Activated naive CD8-positive, alpha-beta T cell treated with anti-CD3 and anti-CD28 coated beads, Interleukin-2, amount 50 U/mL, for 24 hours (primary cell): ENCODE measurements around the gene ORC5.
A peak's percentile ranks its signal among the peaks of the same experiment; 100 is the strongest.

Experiments used
- ATAC-seq: fragments of 150-1000 bp; cut with Tn5 transposase; one replicate; pipeline ENCODE4 v1.10.0; 2021
- DNase-seq: peaks from one replicate; pipeline ENCODE4 v3.0.0; 2021
- H3K27ac Mint-ChIP-seq: one replicate; pipeline ENCODE4 v1.8.0; 2021; ENCODE audit warnings: mild to moderate bottlenecking, mixed read lengths
- H3K27me3 Mint-ChIP-seq: one replicate; pipeline ENCODE4 v1.8.0; 2021; ENCODE audit warnings: mixed read lengths
- H3K36me3 Mint-ChIP-seq: one replicate; pipeline ENCODE4 v1.8.0; 2021; ENCODE audit warnings: low read depth, mixed read lengths
- H3K4me1 Mint-ChIP-seq: one replicate; pipeline ENCODE4 v1.8.0; 2021; ENCODE audit warnings: mixed read lengths
- H3K4me3 Mint-ChIP-seq: one replicate; pipeline ENCODE4 v1.8.0; 2021; ENCODE audit warnings: mild to moderate bottlenecking, moderate library complexity, mixed read lengths
- H3K9me3 Mint-ChIP-seq: one replicate; pipeline ENCODE4 v1.8.0; 2021; ENCODE audit warnings: mixed read lengths

Gene ORC5

DNA sequence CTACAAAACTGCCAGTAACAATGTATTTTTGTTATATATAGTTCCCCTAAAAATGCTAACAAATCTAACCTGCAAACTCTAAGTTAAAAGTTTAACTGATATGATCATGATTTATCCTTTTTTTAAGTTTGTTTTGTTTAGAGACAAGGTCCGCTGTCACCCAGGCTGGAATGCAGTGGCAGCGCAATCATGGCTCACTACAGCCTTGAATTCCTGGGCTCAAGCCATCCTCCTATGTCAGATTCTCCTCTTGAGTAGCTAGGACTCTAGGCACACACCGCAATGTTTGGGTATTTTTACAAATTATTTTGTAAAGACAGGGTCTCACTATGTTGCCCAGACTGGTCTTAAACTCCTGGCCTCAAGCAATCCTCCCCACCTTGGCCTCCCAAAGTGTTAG is 46.6 kb downstream of the ORC5 start:
- Mint-ChIP-seq H3K4me1 (no peaks in the 10 kb centered on the region), H3K9me3 (no peaks in the 10 kb centered on the region), H3K36me3 (peaks cover 32% of the 10 kb centered on the region), H3K27ac (no peak overlapping the region), H3K4me3 (no peak overlapping the region), H3K27me3 (no peaks in the 10 kb centered on the region)
- DNase-seq (no peak), ATAC-seq (no peak)

DNA sequence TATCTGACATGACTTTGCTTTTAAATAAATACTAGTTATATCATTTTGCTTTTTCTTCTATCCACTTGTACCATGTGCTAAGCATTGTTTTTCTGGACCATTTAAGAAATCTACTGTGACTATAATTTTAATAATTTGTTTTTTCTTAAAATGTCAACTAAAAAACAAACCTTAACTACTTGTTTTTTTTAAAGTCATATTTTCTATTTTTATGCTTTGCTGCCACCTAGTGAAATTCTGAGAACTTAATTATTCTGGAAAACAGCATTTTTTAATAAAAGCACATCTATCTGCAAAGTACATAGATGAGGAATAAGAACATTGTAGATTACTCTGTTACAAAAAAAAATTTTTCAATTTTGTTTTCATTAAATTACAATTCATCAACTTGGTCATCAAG is 47.4 kb downstream of the ORC5 start:
- no peak for DNase-seq
- H3K36me3 Mint-ChIP-seq = peaks cover 30% of the 10 kb centered on the region

DNA sequence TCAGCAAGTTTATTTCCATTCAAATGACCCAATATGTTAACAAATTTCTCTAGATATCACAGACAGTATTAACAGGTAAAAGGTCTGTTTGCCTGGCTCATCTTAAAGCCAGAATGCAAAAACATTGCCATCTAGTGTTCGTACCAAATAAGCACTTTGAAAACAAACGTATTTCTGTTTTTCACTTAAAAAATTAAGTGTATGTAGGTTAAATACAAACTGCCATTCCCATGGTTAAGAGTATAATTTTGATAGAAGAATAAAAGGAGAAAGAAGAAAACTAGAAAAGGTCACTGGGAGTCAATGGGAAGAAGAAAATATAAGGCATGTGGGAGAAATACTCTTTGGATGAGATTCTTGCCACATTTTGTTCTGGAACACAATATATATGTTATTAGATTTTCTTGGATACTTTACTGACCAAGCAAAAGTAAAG is 51.0 kb downstream of the ORC5 start:
- no peaks in the 10 kb centered on the region for H3K27me3 Mint-ChIP-seq
- no peak for ATAC-seq
- no peaks in the 10 kb centered on the region for H3K9me3 Mint-ChIP-seq
- H3K36me3 Mint-ChIP-seq = peaks cover 25% of the 10 kb centered on the region
- DNase-seq = no peak
- H3K4me3 Mint-ChIP-seq = no peak overlapping the region
- H3K27ac Mint-ChIP-seq = no peak overlapping the region
- no peaks in the 10 kb centered on the region for H3K4me1 Mint-ChIP-seq

More for the DNA sequence above, 47.4 kb downstream of the ORC5 start:
- Mint-ChIP-seq H3K4me3 (no peak overlapping the region), H3K4me1 (no peaks in the 10 kb centered on the region), H3K9me3 (no peaks in the 10 kb centered on the region), H3K27me3 (no peaks in the 10 kb centered on the region), H3K27ac (no peak overlapping the region)
- ATAC-seq = no peak

DNA sequence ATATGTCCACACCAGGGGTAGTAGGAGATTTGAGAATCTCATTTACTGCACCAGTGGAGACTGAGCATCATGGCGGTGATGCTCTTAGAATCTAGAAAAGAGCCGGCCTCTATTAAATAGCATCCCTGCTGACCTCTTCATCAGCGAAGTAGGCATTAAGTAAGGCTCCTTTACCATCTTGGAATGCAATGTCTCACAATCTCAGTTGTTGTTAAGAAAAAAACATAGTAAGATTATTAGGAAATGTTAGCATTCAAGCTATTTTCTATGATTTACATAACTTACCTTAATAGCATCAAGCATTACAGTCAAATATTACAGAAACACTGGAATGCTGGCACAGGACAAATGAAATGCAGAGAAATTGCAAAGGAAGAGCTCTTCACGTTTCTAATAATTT is 54.5 kb downstream of the ORC5 start:
- H3K4me1 Mint-ChIP-seq = no peaks in the 10 kb centered on the region
- no peaks in the 10 kb centered on the region for H3K27me3 Mint-ChIP-seq
- ATAC-seq (no peak), DNase-seq (no peak)
- no peak overlapping the region for H3K27ac Mint-ChIP-seq
- no peak overlapping the region for H3K4me3 Mint-ChIP-seq
- H3K9me3 Mint-ChIP-seq = no peaks in the 10 kb centered on the region
- H3K36me3 Mint-ChIP-seq = peaks cover 15% of the 10 kb centered on the region

DNA sequence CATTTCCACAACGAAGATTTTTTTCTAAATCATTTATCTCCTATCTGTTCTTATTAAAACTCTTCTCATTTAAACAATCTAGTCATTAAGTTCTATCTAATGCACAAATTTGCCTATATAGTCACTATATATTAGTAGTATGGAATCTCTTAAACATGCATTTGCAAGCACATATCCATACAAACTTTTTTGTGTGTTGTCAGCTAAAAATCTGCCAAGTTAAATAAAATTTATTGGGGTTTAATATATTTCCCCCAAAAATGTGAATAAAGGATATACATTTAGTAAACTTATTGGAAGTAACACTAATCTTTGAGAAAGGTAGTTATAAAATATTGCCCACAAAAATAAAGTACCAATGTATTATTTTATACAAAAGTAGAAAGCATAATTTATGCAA is 55.3 kb downstream of the ORC5 start:
- Mint-ChIP-seq H3K36me3 (peaks cover 15% of the 10 kb centered on the region), H3K4me1 (no peaks in the 10 kb centered on the region), H3K27ac (no peak overlapping the region), H3K9me3 (no peaks in the 10 kb centered on the region), H3K27me3 (no peaks in the 10 kb centered on the region), H3K4me3 (no peak overlapping the region)
- DNase-seq (no peak), ATAC-seq (no peak)

DNA sequence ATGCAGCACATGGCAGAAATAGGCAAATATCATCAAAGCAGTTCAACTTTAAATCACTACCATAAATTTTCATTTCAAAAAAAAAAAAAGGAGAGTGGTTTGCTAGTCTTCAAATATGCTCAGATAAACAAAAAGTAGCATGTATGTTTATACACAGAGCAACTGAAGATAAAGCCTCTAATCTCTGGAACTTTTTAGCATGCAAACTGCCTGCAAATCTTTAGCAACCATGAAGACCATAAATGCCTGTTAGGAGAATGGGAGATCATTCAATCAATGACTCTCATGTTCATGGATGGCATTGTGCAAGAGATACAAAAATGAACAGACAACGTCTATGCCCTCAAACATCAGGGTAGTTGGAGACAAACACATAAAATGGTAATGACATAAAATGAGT is 57.3 kb downstream of the ORC5 start:
- no peaks in the 10 kb centered on the region for H3K4me1 Mint-ChIP-seq
- no peak for ATAC-seq
- H3K27me3 Mint-ChIP-seq = no peaks in the 10 kb centered on the region

DNA sequence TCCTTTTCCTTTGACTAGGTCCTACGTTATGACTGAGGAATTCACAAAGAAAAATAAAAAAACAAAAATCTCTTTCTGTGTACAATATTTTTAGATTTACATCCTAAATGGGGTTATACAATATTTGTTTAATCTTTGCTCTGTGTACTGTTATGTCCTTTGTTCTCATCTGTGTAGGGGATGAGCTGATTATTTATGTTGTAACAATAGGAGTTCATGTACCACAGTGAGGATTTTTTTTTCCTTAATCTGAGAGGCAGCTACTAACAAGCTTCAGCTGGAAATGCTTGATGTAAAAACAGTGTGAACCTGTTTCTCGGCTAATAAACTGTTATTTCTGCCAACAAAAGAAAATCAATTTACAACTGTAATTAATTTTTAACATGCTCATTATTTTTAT is 58.0 kb downstream of the ORC5 start:
- H3K36me3 Mint-ChIP-seq = peaks cover 16% of the 10 kb centered on the region
- no peak overlapping the region for H3K27ac Mint-ChIP-seq
- H3K4me1 Mint-ChIP-seq = no peaks in the 10 kb centered on the region
- no peak overlapping the region for H3K4me3 Mint-ChIP-seq
- ATAC-seq (no peak), DNase-seq (no peak)
- H3K9me3 Mint-ChIP-seq = no peaks in the 10 kb centered on the region
- no peaks in the 10 kb centered on the region for H3K27me3 Mint-ChIP-seq

More for the DNA sequence above, 57.3 kb downstream of the ORC5 start:
- H3K4me3 Mint-ChIP-seq = no peak overlapping the region
- DNase-seq = no peak
- H3K27ac Mint-ChIP-seq = no peak overlapping the region
- H3K9me3 Mint-ChIP-seq = no peaks in the 10 kb centered on the region
- H3K36me3 Mint-ChIP-seq = peaks cover 18% of the 10 kb centered on the region

DNA sequence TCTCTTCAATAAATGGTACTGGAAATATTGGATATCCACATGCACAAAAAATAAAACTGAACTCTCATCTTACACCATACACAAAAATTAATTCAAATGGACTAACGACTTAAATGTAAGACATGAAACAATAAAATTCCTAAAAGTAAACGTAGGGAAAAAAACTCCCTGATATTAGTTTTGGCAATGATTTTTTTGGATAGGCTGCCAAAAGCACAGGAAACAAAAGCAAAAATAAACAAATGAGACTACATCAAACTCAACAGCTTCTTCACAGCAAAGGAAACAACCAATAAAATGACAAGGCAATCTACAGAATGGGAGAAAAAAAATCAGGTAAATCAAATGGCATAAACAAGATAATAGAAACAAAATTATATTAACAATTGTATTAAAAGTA is 65.7 kb downstream of the ORC5 start:
- H3K36me3 Mint-ChIP-seq = peaks cover 25% of the 10 kb centered on the region
- H3K27me3 Mint-ChIP-seq = no peaks in the 10 kb centered on the region
- H3K4me3 Mint-ChIP-seq = no peak overlapping the region
- ATAC-seq (no peak), DNase-seq (no peak)
- H3K27ac Mint-ChIP-seq = no peak overlapping the region
- H3K4me1 Mint-ChIP-seq = no peaks in the 10 kb centered on the region
- H3K9me3 Mint-ChIP-seq = no peaks in the 10 kb centered on the region

DNA sequence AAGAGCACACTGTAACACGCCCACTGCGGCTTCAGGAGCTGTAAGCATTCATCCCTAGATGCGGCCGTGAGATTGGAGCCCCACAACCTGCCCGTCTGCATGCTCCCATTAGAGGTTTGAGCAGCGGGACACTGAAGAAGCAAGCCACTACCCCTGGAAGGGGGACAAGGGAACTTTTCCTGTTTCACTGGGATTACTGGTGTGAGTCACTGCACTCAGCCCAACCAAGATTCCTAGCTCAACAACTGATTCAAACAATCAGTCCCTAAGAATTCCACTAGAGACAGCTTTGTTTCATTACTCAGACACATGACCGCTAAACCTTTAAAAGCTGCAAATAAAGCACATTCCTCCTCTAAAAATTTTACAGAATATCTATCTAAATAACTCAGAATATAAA is 69.8 kb downstream of the ORC5 start:
- Mint-ChIP-seq H3K27ac (no peak overlapping the region), H3K27me3 (no peaks in the 10 kb centered on the region)

DNA sequence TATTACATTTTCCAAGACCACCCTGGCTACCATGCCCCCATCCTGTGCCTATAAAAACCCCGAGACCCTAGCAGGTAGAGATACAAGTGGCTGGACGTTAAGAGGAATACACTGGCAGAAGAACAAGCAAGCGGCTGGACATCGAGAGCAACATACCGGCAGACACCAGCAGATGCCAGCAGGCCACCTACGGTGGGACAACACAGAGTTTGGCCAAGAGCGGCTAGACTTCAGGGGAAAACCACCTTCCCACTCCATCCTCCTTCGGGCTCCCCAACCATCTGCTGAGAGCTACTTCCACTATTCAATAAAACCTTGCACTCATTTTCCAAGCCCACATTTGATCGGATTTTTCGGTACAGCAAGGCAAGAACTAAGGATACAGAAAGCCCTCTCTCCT is 70.3 kb downstream of the ORC5 start:
- no peak overlapping the region for H3K4me3 Mint-ChIP-seq

More for the DNA sequence above, 69.8 kb downstream of the ORC5 start:
- DNase-seq = no peak
- Mint-ChIP-seq H3K4me3 (no peak overlapping the region), H3K9me3 (no peaks in the 10 kb centered on the region), H3K36me3 (peaks cover 28% of the 10 kb centered on the region), H3K4me1 (peaks cover 8% of the 10 kb centered on the region)
- ATAC-seq = no peak

DNA sequence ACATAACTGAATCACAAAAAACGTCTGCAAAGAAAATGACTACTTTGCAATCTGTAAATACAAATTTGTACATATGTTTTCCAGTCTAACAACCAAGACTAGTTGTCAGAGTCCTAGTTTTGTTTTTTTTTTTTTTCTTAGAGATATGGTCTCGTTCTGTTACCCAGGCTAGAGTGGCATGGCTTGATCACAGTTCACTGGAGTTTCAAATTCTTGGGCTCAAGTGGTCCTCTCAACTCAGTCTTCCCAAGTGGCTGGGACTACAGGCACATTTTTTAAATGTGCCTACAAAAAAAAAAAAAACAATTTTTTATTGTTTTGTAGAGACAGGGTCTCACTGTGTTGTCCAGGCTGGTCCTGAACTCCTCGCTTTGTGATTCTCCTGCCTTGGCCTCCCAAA is 70.8 kb downstream of the ORC5 start:
- no peak overlapping the region for H3K4me3 Mint-ChIP-seq

More for the DNA sequence above, 70.3 kb downstream of the ORC5 start:
- peaks cover 25% of the 10 kb centered on the region for H3K36me3 Mint-ChIP-seq
- no peak for ATAC-seq
- H3K27me3 Mint-ChIP-seq = no peaks in the 10 kb centered on the region
- no peaks in the 10 kb centered on the region for H3K9me3 Mint-ChIP-seq
- H3K4me1 Mint-ChIP-seq = peaks cover 8% of the 10 kb centered on the region
- no peak overlapping the region for H3K27ac Mint-ChIP-seq
- DNase-seq = no peak

DNA sequence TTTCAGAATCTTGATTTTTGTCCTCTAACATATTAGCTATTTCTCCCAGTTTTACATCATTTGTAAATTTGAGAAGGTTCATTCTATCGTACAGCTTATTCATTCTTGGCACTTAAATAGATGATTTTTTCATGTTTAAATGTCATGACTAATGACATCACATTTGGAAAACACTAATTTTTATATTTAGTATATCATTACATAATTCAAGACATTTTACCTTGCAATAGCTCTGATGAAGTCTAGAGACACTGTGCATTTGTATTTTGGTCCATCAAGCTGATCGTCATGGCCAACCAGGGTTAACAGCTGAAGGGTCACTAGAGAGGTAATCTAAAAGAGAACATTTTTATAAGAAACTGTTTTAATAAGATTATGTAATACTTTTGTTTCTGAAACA is 71.3 kb downstream of the ORC5 start:
- H3K4me1 Mint-ChIP-seq = peaks cover 8% of the 10 kb centered on the region
- DNase-seq (no peak), ATAC-seq (no peak)
- H3K27ac Mint-ChIP-seq = peak overlapping the region; percentile 77
- no peaks in the 10 kb centered on the region for H3K27me3 Mint-ChIP-seq
- no peak overlapping the region for H3K4me3 Mint-ChIP-seq
- no peaks in the 10 kb centered on the region for H3K9me3 Mint-ChIP-seq
- H3K36me3 Mint-ChIP-seq = peaks cover 23% of the 10 kb centered on the region

More for the DNA sequence above, 70.8 kb downstream of the ORC5 start:
- DNase-seq = no peak
- Mint-ChIP-seq H3K27ac (no peak overlapping the region), H3K36me3 (peaks cover 23% of the 10 kb centered on the region), H3K27me3 (no peaks in the 10 kb centered on the region), H3K4me1 (peaks cover 8% of the 10 kb centered on the region), H3K9me3 (no peaks in the 10 kb centered on the region)
- ATAC-seq = no peak

DNA sequence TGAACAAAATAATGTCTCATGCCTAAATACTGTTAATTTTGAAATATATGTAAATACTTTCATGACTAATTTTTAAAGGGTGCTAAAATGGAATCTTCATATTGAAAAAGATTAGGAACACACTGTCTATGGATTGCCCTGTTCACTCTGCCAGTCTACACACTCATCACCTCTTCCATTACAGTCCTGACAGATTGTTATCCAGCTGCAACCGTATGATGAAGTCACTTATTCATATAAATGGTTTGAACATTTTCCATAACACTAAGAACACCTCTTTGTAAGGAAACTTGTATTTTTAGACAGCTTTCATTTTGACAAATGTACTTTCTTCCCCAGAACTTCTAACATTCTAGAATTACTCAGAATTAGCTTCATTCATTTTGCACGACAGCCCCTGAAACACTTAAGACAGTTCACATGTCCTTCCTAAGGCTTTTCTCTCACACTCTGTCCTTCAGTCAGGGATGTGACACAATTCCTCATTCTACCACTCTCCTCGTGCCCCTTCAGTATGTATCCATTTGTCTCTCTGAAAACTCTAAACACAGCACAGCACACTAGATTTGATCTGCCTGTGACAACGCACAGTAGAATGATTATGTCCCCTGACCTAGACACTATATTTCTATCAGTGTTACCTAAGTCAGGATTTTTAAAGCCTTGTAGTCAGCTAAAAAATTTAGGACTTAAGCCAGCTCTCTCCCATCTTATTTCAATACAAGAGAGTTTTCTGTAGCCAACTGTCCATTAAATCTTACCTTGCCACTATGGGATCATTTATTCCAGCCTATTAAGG is 71.9 kb downstream of the ORC5 start:
- Mint-ChIP-seq H3K4me1 (peaks cover 8% of the 10 kb centered on the region), H3K4me3 (no peak overlapping the region), H3K9me3 (no peaks in the 10 kb centered on the region), H3K36me3 (peaks cover 26% of the 10 kb centered on the region), H3K27me3 (no peaks in the 10 kb centered on the region), H3K27ac (peak overlapping the region; percentile 77)
- DNase-seq (no peak), ATAC-seq (peak; percentile 83)

DNA sequence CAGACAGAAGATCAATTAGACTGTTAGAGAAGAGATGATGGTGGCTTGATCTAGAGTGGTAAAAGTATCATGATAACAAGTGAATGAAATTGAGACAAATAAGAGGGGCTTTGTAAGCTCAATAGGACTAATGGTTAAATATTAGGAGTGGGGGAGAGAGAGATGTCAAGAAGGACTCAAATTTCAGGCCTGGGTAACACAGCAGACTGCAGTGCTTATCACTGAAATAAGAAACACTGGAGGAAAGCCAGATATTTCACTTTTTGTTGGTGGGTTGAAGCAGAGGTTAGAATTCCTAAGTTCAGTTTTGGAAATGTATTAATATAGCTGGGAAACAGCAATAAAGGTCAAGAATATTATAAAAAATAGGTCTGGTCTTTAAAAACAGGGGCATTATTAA is 74.6 kb downstream of the ORC5 start:
- Mint-ChIP-seq H3K9me3 (peaks cover 3% of the 10 kb centered on the region), H3K4me3 (no peak overlapping the region), H3K27ac (no peak overlapping the region), H3K36me3 (peaks cover 42% of the 10 kb centered on the region), H3K4me1 (peaks cover 8% of the 10 kb centered on the region), H3K27me3 (no peaks in the 10 kb centered on the region)
- DNase-seq = no peak
- no peak for ATAC-seq

DNA sequence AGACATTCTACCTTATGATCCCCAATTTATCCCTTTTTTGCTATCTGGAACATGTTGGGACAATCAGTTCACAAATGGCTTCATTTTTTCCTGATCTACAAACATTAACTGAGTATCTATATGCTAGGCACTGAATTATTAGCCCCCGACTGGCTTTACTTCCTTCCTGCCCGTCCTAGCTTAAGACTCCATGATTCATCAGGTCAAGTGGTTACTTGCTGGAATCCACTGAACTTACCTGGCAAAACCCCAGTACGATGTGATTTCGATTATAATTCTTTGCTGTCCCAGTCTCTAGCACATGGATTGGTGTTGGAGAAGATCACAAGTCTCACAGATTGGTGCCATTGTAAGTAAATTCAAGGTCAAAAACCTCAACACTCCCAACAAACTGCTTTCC is 77.1 kb downstream of the ORC5 start:
- H3K4me1 Mint-ChIP-seq = peaks cover under 1% of the 10 kb centered on the region
- DNase-seq = no peak
- peaks cover 3% of the 10 kb centered on the region for H3K9me3 Mint-ChIP-seq
- no peak overlapping the region for H3K27ac Mint-ChIP-seq
- H3K27me3 Mint-ChIP-seq = no peaks in the 10 kb centered on the region
- peaks cover 54% of the 10 kb centered on the region for H3K36me3 Mint-ChIP-seq
- H3K4me3 Mint-ChIP-seq = no peak overlapping the region
- ATAC-seq = no peak

DNA sequence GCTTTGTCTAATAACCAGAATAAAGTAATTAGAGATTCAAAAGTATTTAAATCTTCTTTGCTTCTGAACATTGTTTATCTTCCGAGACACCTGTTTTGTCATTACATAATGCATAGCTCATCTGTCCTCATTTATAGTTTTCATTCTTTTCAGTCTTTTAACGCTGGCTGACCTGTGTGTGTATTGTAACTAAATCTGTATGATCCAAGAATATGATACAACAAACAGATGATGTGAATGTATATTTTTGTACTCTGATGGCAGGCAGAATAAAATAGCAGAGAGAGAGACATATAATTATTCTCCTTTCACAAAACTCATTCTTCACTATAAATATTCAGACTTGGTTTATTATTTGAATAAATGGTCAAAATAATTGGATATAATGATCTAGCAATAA is 80.6 kb downstream of the ORC5 start:
- H3K9me3 Mint-ChIP-seq = peaks cover 6% of the 10 kb centered on the region
- H3K27ac Mint-ChIP-seq = no peak overlapping the region
- H3K4me1 Mint-ChIP-seq = no peaks in the 10 kb centered on the region
- DNase-seq (no peak), ATAC-seq (no peak)
- no peaks in the 10 kb centered on the region for H3K27me3 Mint-ChIP-seq
- peaks cover 71% of the 10 kb centered on the region for H3K36me3 Mint-ChIP-seq
- no peak overlapping the region for H3K4me3 Mint-ChIP-seq
